LNCAP (cell line): Measurements from ENCODE around the gene CTSD.

Source experiments
- TF ChIP-seq, protein P1 (sequence below): fragments of 450-650 bp; IDR thresholded peaks from 2 replicates; pipeline ENCODE4 v1.5.1; 2017; ENCODE audit warnings: mild to moderate bottlenecking

CTSD gene

DNA sequence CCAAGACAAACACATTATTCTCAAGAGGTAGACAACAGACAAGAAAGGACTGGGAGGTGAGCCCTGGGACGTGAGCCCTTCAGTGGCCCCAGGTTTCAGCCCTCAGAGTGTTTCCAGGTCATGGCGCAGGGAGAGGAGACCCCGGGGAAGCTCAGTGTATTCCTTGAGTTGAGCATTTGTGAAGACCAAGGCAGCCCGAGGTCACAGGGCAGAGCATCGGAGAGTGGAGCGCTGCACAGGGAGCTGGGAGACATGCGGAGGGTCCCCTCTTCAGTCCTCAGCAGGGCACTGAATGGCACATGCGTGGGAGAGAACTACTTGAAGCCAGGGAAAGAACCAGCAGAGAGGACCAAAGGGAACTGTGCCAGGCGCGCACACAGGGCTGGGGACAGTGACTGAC lies 55.0 kb downstream of the CTSD start:
- TF ChIP-seq, protein P1, sequence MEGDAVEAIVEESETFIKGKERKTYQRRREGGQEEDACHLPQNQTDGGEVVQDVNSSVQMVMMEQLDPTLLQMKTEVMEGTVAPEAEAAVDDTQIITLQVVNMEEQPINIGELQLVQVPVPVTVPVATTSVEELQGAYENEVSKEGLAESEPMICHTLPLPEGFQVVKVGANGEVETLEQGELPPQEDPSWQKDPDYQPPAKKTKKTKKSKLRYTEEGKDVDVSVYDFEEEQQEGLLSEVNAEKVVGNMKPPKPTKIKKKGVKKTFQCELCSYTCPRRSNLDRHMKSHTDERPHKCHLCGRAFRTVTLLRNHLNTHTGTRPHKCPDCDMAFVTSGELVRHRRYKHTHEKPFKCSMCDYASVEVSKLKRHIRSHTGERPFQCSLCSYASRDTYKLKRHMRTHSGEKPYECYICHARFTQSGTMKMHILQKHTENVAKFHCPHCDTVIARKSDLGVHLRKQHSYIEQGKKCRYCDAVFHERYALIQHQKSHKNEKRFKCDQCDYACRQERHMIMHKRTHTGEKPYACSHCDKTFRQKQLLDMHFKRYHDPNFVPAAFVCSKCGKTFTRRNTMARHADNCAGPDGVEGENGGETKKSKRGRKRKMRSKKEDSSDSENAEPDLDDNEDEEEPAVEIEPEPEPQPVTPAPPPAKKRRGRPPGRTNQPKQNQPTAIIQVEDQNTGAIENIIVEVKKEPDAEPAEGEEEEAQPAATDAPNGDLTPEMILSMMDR: no peak

DNA sequence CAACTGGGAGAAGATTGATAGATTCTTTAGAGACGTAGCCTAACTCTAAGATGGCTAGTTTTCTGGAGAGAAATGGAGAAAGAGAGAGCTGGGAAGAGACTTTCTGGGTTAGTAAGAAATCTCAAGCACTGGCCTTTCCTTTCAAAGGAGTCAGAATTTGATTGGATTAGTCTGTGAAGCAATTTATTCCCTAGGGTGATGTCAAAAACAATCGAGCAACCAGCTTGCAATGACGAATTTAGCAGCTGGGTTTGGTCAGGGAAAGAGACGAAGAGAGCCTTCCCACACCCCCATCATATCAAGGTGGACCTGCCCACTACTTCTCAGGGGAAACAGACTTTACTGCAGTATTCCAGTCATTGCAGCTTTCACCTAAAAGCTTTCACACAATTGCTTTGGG lies 56.0 kb downstream of the CTSD start:
- TF ChIP-seq, protein P1: no peak

DNA sequence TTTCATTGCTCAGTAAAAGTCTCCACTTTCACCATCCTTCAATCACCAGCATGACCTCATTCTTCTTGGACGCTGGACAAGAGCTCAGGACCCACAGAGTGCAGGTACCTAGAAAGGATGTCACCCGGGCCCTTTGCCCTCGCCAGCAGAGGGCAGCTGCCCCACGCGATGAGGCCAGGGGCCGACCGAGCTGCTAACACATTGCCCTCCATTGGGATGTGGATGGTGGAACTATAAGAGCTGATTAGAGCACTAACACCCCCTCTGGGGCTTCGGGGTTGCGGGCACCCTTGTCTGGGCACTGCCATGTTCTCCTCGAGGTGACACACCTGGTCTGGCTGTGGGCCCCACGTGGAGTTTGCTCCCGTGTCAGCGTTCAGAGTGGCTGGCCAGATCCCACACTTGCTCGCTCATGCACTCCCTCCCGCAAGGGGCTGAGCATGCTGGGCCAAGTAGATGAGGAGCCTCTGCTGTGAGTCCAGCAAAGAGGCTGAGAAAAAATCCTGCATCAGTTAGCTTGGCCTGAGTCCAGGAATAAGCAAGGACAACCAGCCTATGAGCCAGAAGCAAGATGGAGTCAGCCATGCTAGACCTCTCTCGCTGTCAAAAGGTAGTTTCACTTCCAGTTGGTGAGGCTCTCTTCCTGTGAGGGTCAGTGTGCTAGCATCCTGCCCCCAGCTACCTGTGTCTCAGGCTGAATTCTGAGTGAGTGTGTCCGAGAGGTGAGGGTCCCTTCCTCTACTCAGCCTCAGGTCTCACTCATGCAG lies 56.9 kb downstream of the CTSD start:
- TF ChIP-seq, protein P1: no peak

DNA sequence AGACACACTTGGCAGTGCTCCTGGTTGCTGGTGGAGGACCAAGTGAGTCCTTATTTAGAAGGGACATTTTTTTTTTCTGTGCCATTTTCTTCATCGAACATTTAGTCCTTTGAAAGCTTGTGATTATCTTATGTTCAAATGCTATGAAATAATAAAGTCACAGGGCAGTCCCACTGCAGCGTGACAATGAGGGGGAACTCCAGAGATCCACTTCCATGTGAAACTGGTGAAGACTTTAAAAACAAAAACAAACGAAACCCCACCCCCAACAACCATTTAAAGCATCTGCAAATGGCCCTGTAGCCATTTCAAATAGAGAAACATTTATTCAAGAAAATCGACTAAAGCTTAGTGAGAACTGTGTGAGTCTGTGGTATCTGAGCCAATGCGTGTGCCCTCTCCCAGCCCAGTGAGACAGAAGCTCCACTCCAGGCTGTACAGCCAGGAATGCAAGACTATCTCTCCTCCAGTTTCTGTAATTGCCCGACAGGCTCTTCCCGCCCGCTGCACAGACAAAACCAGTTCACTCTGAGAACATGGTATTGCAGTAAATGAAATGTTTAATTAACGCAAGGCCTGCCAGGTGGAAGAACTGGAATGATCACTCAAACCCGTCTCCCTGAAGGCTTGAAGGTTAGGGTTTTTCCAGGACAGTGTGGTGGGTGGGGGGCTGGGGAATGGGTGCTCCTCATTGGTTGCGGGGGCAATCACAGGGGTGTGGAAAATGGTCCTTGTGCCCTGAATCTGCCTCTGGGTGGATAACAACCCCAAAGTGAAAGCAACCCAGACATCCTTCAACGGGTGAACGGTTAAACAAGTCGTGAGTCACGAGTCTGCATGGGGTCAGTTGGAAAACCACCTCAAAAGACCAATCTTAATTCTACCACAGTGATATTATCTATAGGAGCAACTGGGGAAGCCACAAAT lies 58.3 kb downstream of the CTSD start:
- TF ChIP-seq, protein P1: no peak

DNA sequence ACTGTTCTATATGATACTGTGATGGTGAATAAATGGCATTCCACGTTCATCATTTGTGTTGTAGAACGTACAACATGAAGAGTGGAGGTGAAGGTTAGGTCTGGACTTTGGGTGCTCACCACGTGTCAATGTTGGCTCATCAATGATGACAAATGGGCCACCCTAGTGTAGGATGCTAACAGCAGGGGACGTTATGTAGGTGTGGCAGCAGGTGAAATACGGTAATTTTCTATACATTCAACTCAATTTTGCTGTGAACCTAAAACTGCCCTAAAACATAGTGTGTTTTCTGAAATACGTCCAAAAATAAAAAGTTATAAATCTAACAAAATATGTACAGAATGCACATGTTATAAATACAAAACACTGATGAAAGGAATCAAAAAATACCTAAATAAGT lies 60.6 kb downstream of the CTSD start:
- TF ChIP-seq, protein P1: no peak
